NCI-H2081 (cell line): ENCODE measurements around the gene HS1BP3.

ENCODE experiments used
- DNase-seq, 2 experiments: peaks; one replicate each; lab custom pipeline; 2025; lab: John Stamatoyannopoulos, UW

HS1BP3 gene

GRCh38 chr2:20674974-20675679 lies 24.2 kb upstream of the HS1BP3 start:
- no peak for DNase-seq

DNA sequence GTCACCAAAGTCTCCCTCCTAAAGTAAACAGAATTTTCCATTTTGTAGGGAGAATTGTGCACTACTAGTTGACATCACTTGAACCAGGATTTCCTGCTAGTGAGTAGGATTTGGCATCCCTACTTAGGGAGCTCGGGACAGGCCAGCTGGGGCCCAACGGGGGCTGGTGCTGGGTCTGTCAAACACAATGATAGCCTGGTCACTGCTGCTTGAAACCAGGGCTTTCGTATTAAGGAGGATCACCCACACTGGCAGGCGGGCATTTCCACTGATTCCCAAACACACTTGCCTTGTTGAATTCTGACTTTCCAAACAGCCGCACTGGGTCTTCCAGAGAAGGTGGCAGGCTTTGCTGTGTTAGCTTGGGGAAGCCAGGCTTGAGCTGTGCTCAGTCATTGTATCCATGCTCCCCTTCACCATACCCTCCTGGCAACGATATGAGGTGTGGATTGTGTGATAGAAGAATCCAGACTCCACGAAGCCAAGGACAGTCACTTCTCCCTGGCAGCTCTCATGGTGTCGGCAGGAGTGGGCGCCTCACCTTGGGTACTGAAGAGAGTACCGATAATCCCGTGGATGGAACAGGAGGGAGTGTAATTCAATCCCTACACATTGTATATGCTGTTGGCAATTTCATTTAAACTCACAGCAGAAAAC lies 23.5 kb upstream of the HS1BP3 start:
- DNase-seq = no peak

GRCh38 chr2:20673686-20674308 lies 22.9 kb upstream of the HS1BP3 start:
- no peak for DNase-seq

DNA sequence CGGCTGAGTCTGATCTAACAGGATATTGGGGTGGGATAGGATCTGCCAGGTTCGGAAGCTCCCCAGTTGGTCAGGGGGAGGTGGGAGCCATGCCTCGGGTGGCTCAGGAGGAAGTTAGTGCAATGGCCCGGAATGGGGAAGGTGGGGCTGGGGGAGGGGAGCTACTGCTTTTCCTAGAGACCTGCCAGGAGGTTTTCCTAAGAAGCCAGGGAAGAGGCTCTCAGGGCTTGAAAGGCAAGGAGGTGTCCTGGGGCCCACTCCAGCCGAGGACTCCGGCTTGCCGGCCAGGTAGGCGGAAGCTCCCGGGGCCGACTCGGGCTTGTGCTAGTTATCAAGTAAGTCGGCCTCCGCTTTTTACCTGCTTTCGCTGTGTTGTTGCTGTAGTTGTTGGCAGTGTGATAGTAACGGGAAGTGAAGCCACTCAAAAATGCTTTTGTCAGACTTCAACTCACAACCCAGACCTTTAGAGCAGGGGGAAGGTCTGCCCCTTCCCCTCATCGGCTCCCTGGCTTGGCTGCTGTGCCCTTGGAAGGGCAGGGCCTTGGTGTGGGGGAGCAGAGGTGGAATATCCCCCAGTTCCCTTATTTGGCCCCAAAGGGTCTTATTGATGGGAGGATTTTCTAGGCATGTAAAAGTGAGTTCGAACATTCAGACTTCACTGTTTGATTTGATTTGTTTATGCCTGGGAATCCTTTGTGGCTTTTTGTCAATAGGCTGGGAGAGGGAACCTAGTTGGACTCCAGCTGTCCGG lies 21.5 kb upstream of the HS1BP3 start:
- DNase-seq = no peak

DNA sequence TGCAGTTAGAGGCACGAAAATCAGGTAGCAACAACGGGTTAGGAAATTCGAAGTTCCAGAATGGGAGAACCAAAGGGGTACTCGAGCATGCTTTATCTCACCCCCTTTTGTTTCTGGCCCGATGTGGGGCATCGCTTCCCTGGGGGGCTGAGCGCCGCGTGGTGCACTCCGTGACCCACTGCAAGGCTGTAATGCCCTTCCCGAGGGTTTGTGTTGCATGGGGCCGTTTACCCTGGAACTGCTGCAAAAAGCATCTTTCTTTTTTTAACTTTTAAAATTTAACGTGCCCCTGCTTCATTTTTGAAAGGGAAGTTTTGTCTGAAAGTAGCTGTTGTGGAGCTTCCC lies 20.8 kb upstream of the HS1BP3 start:
- no peak for DNase-seq

DNA sequence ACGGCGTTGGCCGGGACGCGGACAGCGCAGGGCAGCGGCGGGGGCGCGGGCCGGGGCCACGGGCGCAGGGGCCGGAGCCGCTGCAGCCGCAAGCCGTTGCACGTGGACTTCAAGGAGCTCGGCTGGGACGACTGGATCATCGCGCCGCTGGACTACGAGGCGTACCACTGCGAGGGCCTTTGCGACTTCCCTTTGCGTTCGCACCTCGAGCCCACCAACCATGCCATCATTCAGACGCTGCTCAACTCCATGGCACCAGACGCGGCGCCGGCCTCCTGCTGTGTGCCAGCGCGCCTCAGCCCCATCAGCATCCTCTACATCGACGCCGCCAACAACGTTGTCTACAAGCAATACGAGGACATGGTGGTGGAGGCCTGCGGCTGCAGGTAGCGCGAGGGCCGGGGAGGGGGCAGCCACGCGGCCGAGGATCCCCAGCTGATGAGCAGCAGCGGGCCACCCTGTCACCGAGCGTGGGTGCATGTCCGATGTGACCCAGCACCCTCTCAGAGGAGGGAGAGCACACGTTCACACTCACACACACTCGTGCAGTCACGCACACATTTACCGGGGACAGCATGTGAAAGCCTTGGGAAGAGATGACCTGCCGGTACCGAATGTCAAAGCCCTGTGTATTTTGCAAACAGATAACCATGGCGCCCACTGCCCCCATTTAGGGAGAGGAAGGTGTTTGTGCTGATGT lies 20.3 kb upstream of the HS1BP3 start:
- no peak for DNase-seq

GRCh38 chr2:20670315-20671035 lies 19.6 kb upstream of the HS1BP3 start:
- no peak for DNase-seq

- no peak for DNase-seq
Observed at GRCh38 chr2:20669562-20670314, 18.8 kb upstream of the HS1BP3 start.

DNA sequence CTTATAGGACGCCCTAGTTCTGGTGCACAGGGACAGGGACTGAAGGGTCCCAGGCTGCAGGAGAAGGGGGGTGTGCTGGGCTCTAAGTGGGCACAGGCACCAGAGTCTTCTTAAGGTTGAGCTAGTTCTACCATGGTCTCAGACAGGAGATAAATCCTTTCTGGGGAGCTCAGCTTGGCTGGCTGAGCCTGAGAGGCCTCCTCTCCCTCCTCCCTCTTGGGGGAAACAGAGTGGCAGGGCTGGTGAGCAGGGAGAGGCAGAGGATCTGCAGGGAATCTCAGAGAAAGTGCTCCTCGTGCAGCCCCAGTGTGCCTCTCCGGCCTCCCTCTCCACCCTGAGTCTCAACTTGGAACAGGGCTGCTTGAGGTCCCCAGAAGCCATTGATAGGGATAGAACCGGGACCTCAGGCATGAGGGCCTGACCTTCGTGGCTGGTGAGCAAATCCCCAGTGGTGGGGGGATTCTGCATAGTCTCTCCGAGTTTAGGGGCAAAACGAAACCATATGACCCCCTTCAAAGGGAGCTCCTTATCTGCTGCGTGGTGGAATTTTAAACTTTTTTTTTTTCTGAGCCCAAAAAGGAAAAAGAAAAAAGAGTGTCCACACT lies 18.1 kb upstream of the HS1BP3 start:
- no peak for DNase-seq

DNA sequence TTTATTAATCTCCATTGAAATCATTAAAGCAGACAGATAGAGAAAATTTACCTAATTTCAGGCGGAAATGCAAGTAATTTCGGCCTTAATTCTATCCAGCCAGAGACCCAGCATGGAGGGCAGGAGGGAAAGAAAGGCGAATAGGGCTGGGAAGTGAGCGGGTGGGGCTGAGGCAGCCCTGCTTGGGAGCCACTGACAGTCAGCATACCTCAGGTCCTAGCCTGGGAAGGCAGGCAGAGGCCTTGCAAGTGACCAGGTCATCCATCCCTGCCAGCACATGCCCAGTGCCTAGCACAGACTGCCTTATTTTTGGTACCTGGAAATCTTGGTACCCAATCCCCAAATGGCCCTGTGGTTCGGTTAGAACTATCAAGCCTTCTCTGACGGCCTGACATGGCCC lies 17.6 kb upstream of the HS1BP3 start:
- no peak for DNase-seq

- DNase-seq = no peak
Observed at GRCh38 chr2:20667531-20668401, 16.9 kb upstream of the HS1BP3 start.

- DNase-seq = no peak
Observed at GRCh38 chr2:20667151-20667530, 16.2 kb upstream of the HS1BP3 start.

DNA sequence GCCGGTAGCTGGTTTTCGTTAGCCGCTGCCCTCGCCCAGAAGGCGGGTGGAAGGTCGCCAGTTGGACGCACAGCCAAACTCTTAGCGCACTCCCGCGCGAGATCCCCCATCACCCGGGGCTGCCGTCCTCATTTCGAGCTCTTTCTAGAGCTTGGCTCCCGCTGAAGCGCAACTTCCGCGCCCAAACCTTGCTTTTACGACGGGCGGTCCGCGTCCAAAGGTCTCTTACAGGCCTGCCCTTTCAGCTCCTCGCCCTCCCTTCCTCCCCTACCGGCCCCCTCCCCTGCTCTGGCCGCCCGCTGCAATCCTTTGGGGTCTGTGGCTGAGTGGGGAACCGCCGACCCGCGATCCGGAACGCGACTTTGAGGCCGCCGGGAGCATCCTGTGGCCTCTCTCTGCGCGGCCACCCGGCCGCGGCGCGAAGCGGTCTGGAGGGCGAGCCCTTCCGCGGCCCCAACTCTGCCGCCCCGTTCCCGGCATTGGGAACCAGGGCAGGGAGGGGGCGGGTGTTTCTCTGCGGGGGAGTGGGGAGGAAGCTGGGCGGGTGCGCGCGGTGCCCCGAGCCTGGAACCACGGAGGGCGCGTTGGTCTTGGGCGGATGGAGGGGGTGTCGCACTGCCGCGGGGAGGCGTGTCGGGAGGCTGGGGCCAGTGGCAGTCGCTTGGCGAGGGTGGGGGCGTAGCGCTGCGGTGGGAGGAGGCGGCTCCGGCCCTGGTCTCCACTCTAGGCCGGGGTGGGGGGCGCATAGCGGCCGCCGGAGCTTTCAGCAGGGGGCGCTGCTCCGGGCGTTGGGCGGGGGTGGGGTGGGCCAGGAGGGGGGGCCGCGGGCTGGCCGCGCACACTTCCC lies 15.6 kb upstream of the HS1BP3 start, which contains the start of gene GDF7:
Gene GDF7 (plus strand): TSS at position 841 of the 847 bp plus-strand sequence. CDS start 96 bp downstream, outside the sequence.
- no peak for DNase-seq

- DNase-seq = no peak
Observed at GRCh38 chr2:20666005-20666303, 15.1 kb upstream of the HS1BP3 start.

- DNase-seq = no peak
Observed at GRCh38 chr2:20665243-20666004, 14.5 kb upstream of the HS1BP3 start.

DNA sequence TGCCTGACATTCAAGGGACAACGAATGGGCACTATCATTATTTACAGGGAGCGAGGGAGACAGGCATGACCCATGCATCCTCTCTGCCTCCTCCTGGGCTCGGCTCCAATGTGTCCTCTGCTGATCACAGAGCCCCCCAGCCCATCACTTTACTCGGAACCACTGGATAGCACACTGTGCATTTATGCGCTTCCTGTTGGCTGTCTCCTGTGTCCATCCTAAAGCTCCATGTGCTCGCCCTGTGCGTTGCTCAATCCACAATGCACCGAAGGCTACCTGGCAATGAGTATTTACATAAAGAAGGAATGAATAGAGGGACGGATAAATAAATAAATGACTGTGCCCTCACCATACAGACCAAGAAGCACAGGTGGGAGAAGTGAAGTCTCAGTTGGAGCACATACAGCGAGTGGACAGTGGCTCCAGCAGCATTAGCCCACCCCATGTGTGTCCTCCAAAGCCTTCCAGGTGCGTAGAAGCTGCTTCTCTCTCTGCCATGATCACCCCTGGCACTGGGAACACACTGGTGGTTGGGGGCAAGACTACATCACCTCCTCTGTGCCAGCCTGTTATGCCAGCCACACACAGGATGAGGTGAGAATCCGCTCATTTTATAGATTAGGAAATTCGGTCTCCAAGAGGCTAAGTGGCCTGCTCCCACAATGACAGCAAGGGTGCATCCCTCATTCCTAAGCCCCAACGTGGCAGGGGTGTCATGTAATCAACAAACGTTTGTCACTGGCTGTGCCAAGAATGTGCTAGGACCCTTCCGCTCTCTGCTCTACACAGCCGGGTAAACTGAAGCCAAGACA lies 13.7 kb upstream of the HS1BP3 start:
- DNase-seq = no peak

DNA sequence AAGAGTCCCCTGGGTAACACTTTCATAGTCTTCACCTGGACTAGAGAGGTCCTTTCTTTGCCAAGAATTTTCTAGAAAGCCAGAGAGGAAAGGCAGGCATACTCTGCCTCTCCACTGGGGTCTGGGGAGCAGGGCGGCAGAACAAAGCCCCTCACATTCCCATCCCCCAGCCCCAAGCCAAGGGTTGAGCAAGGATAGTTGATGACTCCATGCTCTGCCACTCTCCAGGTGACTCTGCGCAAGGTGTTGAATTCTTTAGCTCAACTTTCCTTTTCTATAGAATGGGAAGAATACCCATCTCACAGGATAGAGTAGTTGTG lies 13.1 kb upstream of the HS1BP3 start:
- DNase-seq = no peak
